Measurements from ENCODE around the gene ADAMTSL2.

The ADAMTSL2 gene

DNA sequence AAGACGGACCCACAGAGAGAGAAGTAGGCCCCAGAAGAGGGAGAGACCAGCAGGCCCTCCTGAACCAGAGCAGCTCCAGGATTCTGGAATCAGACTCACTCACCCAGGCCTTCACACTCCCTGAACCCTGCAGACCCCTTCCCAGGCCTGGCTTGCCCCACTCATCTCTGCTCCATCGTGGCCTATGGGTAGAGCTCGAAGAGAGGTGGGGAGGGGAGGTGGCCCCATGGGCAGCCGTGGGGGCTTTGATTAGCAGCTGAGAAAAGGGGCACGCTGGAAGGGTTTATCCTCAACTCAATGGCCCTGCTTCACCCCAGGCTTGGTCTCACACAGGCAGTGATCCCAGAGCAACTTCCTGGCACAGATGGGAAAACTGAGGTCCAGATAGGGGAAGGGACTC lies 10.4 kb upstream of the ADAMTSL2 start:
- H3K27ac ChIP-seq (replicated peaks) = no peak overlapping the region
- peaks cover 4% of the 10 kb centered on the region for H3K27me3 ChIP-seq (ENCODE audit: insufficient read depth, poor library complexity, severe bottlenecking)
- DNase-seq (ENCODE audit: low read depth in 1 of 2, low spot score in 1 of 2) = no peak
- TF ChIP-seq GABPA (IDR thresholded peaks at IDR 0.05; ENCODE audit: low read depth) (no peak), SPI1 (IDR thresholded peaks at IDR 0.05; ENCODE audit: borderline replicate concordance, low read depth) (no peak), POLR2AphosphoS5 (IDR thresholded peaks at IDR 0.05; ENCODE audit: low read depth) (no peak)
- TF ChIP-seq, protein P1, sequence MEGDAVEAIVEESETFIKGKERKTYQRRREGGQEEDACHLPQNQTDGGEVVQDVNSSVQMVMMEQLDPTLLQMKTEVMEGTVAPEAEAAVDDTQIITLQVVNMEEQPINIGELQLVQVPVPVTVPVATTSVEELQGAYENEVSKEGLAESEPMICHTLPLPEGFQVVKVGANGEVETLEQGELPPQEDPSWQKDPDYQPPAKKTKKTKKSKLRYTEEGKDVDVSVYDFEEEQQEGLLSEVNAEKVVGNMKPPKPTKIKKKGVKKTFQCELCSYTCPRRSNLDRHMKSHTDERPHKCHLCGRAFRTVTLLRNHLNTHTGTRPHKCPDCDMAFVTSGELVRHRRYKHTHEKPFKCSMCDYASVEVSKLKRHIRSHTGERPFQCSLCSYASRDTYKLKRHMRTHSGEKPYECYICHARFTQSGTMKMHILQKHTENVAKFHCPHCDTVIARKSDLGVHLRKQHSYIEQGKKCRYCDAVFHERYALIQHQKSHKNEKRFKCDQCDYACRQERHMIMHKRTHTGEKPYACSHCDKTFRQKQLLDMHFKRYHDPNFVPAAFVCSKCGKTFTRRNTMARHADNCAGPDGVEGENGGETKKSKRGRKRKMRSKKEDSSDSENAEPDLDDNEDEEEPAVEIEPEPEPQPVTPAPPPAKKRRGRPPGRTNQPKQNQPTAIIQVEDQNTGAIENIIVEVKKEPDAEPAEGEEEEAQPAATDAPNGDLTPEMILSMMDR (IDR thresholded peaks at IDR 0.05; ENCODE audit: insufficient read depth, low read length) = no peak
- TF ChIP-seq, protein P2, sequence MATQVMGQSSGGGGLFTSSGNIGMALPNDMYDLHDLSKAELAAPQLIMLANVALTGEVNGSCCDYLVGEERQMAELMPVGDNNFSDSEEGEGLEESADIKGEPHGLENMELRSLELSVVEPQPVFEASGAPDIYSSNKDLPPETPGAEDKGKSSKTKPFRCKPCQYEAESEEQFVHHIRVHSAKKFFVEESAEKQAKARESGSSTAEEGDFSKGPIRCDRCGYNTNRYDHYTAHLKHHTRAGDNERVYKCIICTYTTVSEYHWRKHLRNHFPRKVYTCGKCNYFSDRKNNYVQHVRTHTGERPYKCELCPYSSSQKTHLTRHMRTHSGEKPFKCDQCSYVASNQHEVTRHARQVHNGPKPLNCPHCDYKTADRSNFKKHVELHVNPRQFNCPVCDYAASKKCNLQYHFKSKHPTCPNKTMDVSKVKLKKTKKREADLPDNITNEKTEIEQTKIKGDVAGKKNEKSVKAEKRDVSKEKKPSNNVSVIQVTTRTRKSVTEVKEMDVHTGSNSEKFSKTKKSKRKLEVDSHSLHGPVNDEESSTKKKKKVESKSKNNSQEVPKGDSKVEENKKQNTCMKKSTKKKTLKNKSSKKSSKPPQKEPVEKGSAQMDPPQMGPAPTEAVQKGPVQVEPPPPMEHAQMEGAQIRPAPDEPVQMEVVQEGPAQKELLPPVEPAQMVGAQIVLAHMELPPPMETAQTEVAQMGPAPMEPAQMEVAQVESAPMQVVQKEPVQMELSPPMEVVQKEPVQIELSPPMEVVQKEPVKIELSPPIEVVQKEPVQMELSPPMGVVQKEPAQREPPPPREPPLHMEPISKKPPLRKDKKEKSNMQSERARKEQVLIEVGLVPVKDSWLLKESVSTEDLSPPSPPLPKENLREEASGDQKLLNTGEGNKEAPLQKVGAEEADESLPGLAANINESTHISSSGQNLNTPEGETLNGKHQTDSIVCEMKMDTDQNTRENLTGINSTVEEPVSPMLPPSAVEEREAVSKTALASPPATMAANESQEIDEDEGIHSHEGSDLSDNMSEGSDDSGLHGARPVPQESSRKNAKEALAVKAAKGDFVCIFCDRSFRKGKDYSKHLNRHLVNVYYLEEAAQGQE (IDR thresholded peaks at IDR 0.05; ENCODE audit: insufficient replicate concordance, low read depth) = no peak
- H3K4me3 ChIP-seq (replicated peaks; ENCODE audit: insufficient read depth, low read length) = no peak overlapping the region

DNA sequence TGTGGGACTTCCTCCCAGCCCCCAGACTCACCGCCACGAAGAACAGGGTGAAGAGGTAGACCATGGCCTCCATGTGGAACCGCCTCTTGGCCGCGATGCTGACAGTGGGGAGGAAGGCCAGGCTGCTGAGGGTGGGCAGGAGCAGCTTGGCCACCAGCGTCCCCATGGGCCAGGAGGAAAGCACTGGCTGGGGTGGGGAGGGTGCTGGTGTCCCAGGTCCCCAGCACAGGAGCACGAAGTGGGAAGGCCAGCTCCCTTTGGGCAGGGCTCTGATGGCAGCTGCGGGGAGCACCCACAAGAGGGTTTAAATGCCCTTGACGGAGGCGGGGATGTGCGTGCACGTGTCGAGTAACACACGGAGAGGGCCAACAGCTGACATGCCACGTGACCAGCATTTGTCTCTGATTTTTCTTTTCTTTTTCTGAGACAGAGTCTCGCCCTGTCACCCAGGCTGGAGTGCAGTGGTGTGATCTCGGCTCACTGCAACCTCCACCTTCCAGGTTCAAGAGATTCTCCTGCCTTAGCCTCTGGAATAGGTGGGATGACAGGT lies 9.8 kb upstream of the ADAMTSL2 start, which contains the start of gene MYMK:
Gene MYMK (minus strand): TSS at position 281 of the 550 bp plus-strand sequence. CDS start 115 bp downstream, at position 166.
- no peak for DNase-seq (ENCODE audit: low read depth in 1 of 2, low spot score in 1 of 2)
- peaks cover 4% of the 10 kb centered on the region for H3K27me3 ChIP-seq (ENCODE audit: insufficient read depth, poor library complexity, severe bottlenecking)
- H3K4me3 ChIP-seq (replicated peaks; ENCODE audit: insufficient read depth, low read length) = no peak within 1 kb of the TSS
- no peak for TF ChIP-seq POLR2AphosphoS5 (IDR thresholded peaks at IDR 0.05; ENCODE audit: low read depth)
- TF ChIP-seq, protein P1 (IDR thresholded peaks at IDR 0.05; ENCODE audit: insufficient read depth, low read length) = no peak
- TF ChIP-seq, protein P2 (IDR thresholded peaks at IDR 0.05; ENCODE audit: insufficient replicate concordance, low read depth) = no peak
- TF ChIP-seq SPI1 (IDR thresholded peaks at IDR 0.05; ENCODE audit: borderline replicate concordance, low read depth) = no peak
- TF ChIP-seq GABPA (IDR thresholded peaks at IDR 0.05; ENCODE audit: low read depth) = no peak
- no peak within 1 kb of the TSS for H3K27ac ChIP-seq (replicated peaks)

GRCh38 chr9:133525677-133526076 lies 8.8 kb upstream of the ADAMTSL2 start:
- Histone ChIP-seq H3K27me3 (ENCODE audit: insufficient read depth, poor library complexity, severe bottlenecking) (peaks cover 4% of the 10 kb centered on the region), H3K27ac (replicated peaks) (no peak overlapping the region), H3K4me3 (replicated peaks; ENCODE audit: insufficient read depth, low read length) (no peak overlapping the region)
- TF ChIP-seq, protein P2 (IDR thresholded peaks at IDR 0.05; ENCODE audit: insufficient replicate concordance, low read depth) = no peak
- TF ChIP-seq, protein P1 (IDR thresholded peaks at IDR 0.05; ENCODE audit: insufficient read depth, low read length) = no peak
- TF ChIP-seq SPI1 (IDR thresholded peaks at IDR 0.05; ENCODE audit: borderline replicate concordance, low read depth) (no peak), GABPA (IDR thresholded peaks at IDR 0.05; ENCODE audit: low read depth) (no peak), POLR2AphosphoS5 (IDR thresholded peaks at IDR 0.05; ENCODE audit: low read depth) (no peak)
- no peak for DNase-seq (ENCODE audit: low read depth in 1 of 2, low spot score in 1 of 2)

All from HL-60 (cell line).